ENCODE results near the gene TMEM86A. TPM values are rescaled to one million over a fixed set of nuclear protein-coding genes. Genes with fewer than 3 reads are reported as not detected.

The TMEM86A gene
- total and polyA plus RNA-seq, 9 donors, result 8.4 to 18.2 (median 11.5) TPM

GRCh38 chr11:18706330-18707243, 8.0 kb downstream of the TMEM86A start:
- H3K4me3 ChIP-seq, result peak overlapping the region; percentile 71
- H3K4me1 ChIP-seq (ENCODE audit: insufficient read depth), result peaks cover 9% of the 10 kb centered on the region
- intact Hi-C loops (cut with DNase I), result loop anchor here in 1 of 4 donors (10.0 kb wide), 1 partner anchor 72 kb away; the partner anchor contains the start of gene SPTY2D1
- DNase-seq, result peak; percentile 79 to 85 (median 82)
- H3K27me3 ChIP-seq, result no peaks in the 10 kb centered on the region
- H3K27ac ChIP-seq, result peak overlapping the region; percentile 31 to 52
- H3K9me3 ChIP-seq, result no peaks in the 10 kb centered on the region
- H3K36me3 ChIP-seq, result no peaks in the 10 kb centered on the region
- TF ChIP-seq POLR2A (IDR thresholded peaks at IDR 0.05) (no peak), EP300 (IDR thresholded peaks at IDR 0.05) (no peak), CTCF (IDR thresholded peaks at IDR 0.05) (no peak)
- WGBS, 3 donors, result 5 to 18% (median 7%) methylated on average over 34 of the region's 34 CpGs

GRCh38 chr11:18707811-18708340, 9.3 kb downstream of the TMEM86A start:
- TF ChIP-seq EP300 (IDR thresholded peaks at IDR 0.05) (no peak), POLR2A (IDR thresholded peaks at IDR 0.05) (no peak), CTCF (IDR thresholded peaks at IDR 0.05) (no peak)
- H3K4me3 ChIP-seq, result no peak overlapping the region
- no peaks in the 10 kb centered on the region for H3K36me3 ChIP-seq
- no peaks in the 10 kb centered on the region for H3K9me3 ChIP-seq
- H3K27ac ChIP-seq, result no peak overlapping the region
- DNase-seq, result peak in 1 of 5 donors; percentile 28
- intact Hi-C loops (cut with DNase I), result loop anchor here in 1 of 4 donors (10.0 kb wide), 1 partner anchor 73 kb away; the partner anchor contains the start of gene SPTY2D1
- WGBS, 3 donors, result 91 to 94% (median 92%) methylated on average over 12 of the region's 12 CpGs
- H3K4me1 ChIP-seq (ENCODE audit: insufficient read depth), result peaks cover 9% of the 10 kb centered on the region
- H3K27me3 ChIP-seq, result no peaks in the 10 kb centered on the region

GRCh38 chr11:18709414-18709813, 10.8 kb downstream of the TMEM86A start:
- Histone ChIP-seq H3K27me3 (no peaks in the 10 kb centered on the region), H3K9me3 (no peaks in the 10 kb centered on the region), H3K36me3 (no peaks in the 10 kb centered on the region), H3K4me3 (no peak overlapping the region), H3K27ac (no peak overlapping the region), H3K4me1 (ENCODE audit: insufficient read depth) (peaks cover 9% of the 10 kb centered on the region)
- TF ChIP-seq CTCF (IDR thresholded peaks at IDR 0.05) (no peak), POLR2A (IDR thresholded peaks at IDR 0.05) (no peak), EP300 (IDR thresholded peaks at IDR 0.05) (no peak)
- WGBS, 3 donors, result 89 to 95% (median 92%) methylated on average over 4 of the region's 4 CpGs
- DNase-seq, result peak in 1 of 5 donors; percentile 24
- intact Hi-C loops (cut with DNase I), result loop anchor here in 1 of 4 donors (10.0 kb wide), 1 partner anchor 75 kb away; the partner anchor contains the start of gene SPTY2D1

GRCh38 chr11:18710545-18710944, 12.0 kb downstream of the TMEM86A start:
- TF ChIP-seq POLR2A (IDR thresholded peaks at IDR 0.05), result no peak
- TF ChIP-seq EP300 (IDR thresholded peaks at IDR 0.05), result no peak
- no peak for TF ChIP-seq CTCF (IDR thresholded peaks at IDR 0.05)
- peak in 1 of 5 donors; percentile 7 for DNase-seq
- Histone ChIP-seq H3K27me3 (no peaks in the 10 kb centered on the region), H3K9me3 (no peaks in the 10 kb centered on the region), H3K27ac (no peak overlapping the region), H3K36me3 (no peaks in the 10 kb centered on the region), H3K4me1 (ENCODE audit: insufficient read depth) (peaks cover 4% of the 10 kb centered on the region), H3K4me3 (no peak overlapping the region)
- 80 to 84% (median 83%) methylated on average over 5 of the region's 5 CpGs for WGBS, 3 donors
- intact Hi-C loops (cut with DNase I), result loop anchor here in 1 of 4 donors (5.0 kb wide), 1 partner anchor 78 kb away; the partner anchor contains the start of gene SPTY2D1

All from ovary (tissue), 9 donors.